Fibroblast of lung (primary cell): ENCODE data around the gene NECTIN1.
"Not testable (repeated sequence)": the region's sequence is repeated elsewhere in the genome, so short reads cannot be mapped to it uniquely, and the experiment has no call there.

Experiments
- EZH2 ChIP-seq: IDR thresholded peaks from 2 replicates; pipeline ENCODE4 v1.5.1; 2012; ENCODE audit warnings: low read length, control low read depth, mild to moderate bottlenecking; ENCODE audit errors: missing control alignments
- TF ChIP-seq, protein P1 (sequence below), 2 donors: IDR thresholded peaks in 1 of 2; conservative IDR thresholded peaks in 1 of 2; 1 replicate in 1 of 2; 2 replicates in 1 of 2; pipeline ENCODE4 v1.5.1; 2011 to 2012; ENCODE audit warnings: low read length in 2 of 2, control low read depth in 1 of 2, inconsistent platforms in 1 of 2, low read depth in 1 of 2, mild to moderate bottlenecking in 1 of 2

GRCh38 chr11:119595941-119596340 is 133.1 kb downstream of the NECTIN1 start:
- TF ChIP-seq, protein P1, sequence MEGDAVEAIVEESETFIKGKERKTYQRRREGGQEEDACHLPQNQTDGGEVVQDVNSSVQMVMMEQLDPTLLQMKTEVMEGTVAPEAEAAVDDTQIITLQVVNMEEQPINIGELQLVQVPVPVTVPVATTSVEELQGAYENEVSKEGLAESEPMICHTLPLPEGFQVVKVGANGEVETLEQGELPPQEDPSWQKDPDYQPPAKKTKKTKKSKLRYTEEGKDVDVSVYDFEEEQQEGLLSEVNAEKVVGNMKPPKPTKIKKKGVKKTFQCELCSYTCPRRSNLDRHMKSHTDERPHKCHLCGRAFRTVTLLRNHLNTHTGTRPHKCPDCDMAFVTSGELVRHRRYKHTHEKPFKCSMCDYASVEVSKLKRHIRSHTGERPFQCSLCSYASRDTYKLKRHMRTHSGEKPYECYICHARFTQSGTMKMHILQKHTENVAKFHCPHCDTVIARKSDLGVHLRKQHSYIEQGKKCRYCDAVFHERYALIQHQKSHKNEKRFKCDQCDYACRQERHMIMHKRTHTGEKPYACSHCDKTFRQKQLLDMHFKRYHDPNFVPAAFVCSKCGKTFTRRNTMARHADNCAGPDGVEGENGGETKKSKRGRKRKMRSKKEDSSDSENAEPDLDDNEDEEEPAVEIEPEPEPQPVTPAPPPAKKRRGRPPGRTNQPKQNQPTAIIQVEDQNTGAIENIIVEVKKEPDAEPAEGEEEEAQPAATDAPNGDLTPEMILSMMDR (conservative IDR thresholded peaks at IDR 0.05 in 1 of 2, IDR thresholded peaks at IDR 0.05 in 1 of 2; ENCODE audit: low read depth in 1 of 2, low read length in 2 of 2) = not testable (repeated sequence)
- not testable (repeated sequence) for TF ChIP-seq EZH2
